Measurements from ENCODE around the gene GSTM5. TPM values are rescaled to one million over a fixed set of nuclear protein-coding genes. Genes with fewer than 3 reads are reported as not detected.
"Not testable (repeated sequence)": the region's sequence is repeated elsewhere in the genome, so short reads cannot be mapped to it uniquely, and the experiment has no call there.

The GSTM5 gene
- total RNA-seq, 1 donor = not detected

DNA sequence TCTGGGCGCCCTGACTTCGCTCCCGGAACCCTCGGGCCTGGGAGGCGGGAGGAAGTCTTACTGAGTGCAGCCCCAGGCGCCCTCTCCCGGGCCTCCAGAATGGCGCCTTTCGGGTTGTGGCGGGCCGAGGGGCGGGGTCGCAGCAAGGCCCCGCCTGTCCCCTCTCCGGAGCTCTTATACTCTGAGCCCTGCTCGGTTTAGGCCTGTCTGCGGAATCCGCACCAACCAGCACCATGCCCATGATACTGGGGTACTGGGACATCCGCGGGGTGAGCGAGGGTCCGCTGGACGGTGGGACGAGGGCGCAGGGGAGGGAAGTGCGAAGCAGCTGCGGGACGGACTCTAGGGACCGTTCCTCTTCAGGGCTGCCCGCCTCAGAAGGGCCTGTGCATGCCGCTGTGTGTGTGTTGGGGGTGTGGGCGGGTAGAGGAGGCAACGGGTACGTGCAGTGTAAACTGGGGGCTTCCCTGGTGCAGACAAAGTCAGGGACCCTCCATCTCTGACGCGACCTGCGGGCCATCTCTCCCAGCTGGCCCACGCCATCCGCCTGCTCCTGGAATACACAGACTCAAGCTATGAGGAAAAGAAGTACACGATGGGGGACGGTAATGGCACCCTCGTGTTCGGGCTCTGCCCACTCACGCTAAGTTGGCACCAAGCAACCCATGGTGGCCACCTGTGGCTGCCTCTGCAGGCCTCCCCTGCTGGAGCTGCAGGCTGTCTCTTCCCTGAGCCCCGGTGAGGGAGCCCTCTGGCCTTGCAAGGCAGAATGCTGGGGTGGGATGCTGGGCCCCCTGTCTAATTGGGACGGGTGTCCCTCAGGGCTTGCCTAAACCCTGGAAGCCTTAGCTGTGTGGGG, 24.2 kb upstream of the GSTM5 start, which contains the start of gene GSTM1:
GSTM1 (plus strand) TSS at position 177 of the 859 bp plus-strand sequence; CDS start at position 234, 57 bp downstream.
- Histone ChIP-seq H3K9me3 (ENCODE audit: low read depth, low read length) (no peaks in the 10 kb centered on the region), H3K4me1 (ENCODE audit: insufficient read depth, low read length) (no peaks in the 10 kb centered on the region), H3K27me3 (ENCODE audit: insufficient read depth, low read length) (no peaks in the 10 kb centered on the region), H3K4me3 (ENCODE audit: low read length) (peak within 1 kb of the TSS; percentile 16)

DNA sequence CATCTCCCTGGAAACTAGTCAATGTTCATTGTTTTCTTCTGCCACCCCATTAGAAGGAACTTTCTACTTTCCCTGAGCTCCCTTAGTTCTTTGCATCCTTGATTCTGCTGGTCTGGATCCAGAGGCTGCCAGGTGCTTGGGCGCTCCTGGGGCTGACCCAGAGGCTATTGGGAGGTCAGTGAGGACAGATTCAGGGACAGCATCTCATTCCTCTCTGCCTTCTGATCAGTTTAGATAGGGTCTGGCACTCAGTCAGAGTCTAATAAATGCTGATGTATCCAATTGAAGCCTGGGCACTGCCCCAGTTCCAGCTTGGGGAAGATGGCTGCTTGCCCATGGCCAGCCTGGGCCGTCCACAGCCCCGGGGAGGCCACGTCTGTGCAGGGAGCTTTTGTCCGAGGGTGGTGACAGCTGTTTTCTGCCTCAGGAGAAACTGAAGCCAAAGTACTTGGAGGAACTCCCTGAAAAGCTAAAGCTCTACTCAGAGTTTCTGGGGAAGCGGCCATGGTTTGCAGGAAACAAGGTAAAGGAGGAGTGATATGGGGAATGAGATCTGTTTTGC, 22.1 kb upstream of the GSTM5 start:
- H3K4me1 ChIP-seq (ENCODE audit: insufficient read depth, low read length) = no peaks in the 10 kb centered on the region

DNA sequence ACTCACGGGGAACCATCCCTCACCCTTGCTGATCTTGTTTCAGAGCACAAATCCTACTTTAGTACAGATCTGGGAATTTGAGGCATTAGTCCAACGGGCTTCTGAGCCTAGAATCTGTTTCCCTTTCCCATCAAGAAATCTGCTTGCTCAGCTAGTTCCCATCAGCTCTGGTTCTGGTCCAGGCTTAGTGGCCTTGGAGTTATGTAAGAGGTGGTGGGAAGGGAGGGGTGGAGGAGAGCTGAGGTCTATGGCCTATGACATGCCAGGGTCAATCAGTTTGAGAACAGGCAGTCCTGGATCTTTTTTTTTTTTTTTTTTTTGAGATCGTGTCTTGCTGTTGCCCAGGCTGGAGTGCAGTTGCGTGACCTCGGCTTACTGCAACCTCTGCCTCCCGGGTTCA, 20.3 kb upstream of the GSTM5 start:
- no peaks in the 10 kb centered on the region for H3K27me3 ChIP-seq (ENCODE audit: insufficient read depth, low read length)
- H3K9me3 ChIP-seq (ENCODE audit: low read depth, low read length) = no peaks in the 10 kb centered on the region
- H3K4me1 ChIP-seq (ENCODE audit: insufficient read depth, low read length) = no peaks in the 10 kb centered on the region
- H3K4me3 ChIP-seq (ENCODE audit: low read length) = no peak overlapping the region

More for the DNA sequence above, 22.1 kb upstream of the GSTM5 start:
- Histone ChIP-seq H3K27me3 (ENCODE audit: insufficient read depth, low read length) (no peaks in the 10 kb centered on the region), H3K4me3 (ENCODE audit: low read length) (no peak overlapping the region), H3K9me3 (ENCODE audit: low read depth, low read length) (no peaks in the 10 kb centered on the region)

DNA sequence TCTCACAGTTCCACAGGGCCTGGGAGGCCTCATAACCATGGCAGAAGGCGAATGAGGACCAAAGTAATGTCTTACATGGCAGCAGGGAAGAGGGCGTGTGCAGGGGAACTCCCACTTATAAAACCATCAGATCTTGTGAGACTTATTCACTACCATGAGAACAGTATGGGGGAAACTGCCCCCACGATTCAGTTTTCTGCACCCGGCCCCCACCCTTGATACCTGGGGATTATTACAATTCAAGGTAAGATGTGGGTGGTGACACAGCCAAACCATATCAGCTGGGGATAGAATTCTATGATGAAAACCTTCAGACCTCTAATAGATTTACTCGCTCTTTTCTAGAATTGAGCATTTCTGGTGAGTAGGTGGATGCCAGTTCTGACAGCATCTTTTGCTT, 17.7 kb upstream of the GSTM5 start:
- not testable (repeated sequence) for H3K4me3 ChIP-seq (ENCODE audit: low read length); H3K4me1 ChIP-seq (ENCODE audit: insufficient read depth, low read length); H3K27me3 ChIP-seq (ENCODE audit: insufficient read depth, low read length); H3K9me3 ChIP-seq (ENCODE audit: low read depth, low read length)

DNA sequence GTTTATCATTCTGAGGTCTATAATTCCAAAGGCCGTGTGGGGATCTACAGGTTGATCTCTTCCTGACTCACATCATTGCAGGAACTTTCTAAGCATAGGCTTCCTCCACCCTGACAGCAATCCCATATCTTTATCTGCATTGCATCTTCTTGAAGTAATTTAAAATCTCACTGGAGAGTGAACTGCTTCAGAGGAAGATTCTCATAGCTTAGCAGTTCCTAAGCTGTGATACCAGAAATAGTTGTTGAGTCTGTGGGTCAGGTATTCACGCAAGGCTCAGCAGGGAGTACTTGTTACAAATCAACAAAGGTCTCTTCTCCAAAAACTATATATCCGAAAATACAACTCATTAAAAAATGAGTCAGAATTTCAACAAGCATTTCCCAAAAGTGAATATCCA, 16.9 kb upstream of the GSTM5 start:
- H3K4me3 ChIP-seq (ENCODE audit: low read length); H3K27me3 ChIP-seq (ENCODE audit: insufficient read depth, low read length): not testable (repeated sequence)

DNA sequence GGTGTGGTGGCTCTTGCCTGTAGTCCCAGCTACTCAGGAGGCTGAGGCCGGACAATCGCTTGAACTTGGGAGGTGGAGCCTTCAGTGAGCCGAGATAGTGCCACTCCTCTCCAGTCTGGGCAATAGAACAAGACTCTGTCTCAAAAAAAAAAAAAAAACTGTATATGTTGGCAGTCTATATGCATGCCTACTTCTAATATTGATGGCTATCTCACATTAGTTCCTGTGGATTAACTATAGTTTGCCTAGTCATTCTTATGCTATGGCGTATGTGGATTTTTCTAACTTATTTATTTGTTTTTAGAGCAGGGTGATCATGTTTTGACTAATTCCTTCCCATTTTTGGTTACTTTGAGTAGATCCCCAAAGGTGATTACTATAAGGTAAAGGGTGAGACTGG, 15.0 kb upstream of the GSTM5 start:
- Histone ChIP-seq H3K27me3 (ENCODE audit: insufficient read depth, low read length) (no peaks in the 10 kb centered on the region), H3K4me3 (ENCODE audit: low read length) (no peak overlapping the region), H3K4me1 (ENCODE audit: insufficient read depth, low read length) (no peaks in the 10 kb centered on the region), H3K9me3 (ENCODE audit: low read depth, low read length) (no peaks in the 10 kb centered on the region)

More for the DNA sequence above, 16.9 kb upstream of the GSTM5 start:
- not testable (repeated sequence) for H3K9me3 ChIP-seq (ENCODE audit: low read depth, low read length); H3K4me1 ChIP-seq (ENCODE audit: insufficient read depth, low read length)

DNA sequence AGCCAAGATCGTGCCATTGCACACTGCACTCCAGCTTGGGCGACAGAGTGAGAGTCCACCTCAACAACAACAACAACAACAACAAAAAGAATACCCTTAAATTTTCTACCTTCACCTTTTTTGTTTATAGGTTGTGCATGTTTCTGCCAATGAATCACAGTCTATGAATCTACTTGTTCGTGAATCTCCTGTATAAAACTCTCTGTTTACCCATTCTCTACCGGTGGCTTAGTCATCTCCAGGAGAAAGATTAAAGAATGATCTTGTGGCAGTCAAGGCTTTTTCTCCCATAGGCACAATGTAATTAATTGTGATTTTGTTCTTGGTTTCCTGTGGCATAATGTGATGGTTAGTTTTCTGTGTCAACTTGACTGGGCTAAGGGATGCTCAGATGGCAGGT, 14.2 kb upstream of the GSTM5 start:
- H3K27me3 ChIP-seq (ENCODE audit: insufficient read depth, low read length); H3K9me3 ChIP-seq (ENCODE audit: low read depth, low read length); H3K4me1 ChIP-seq (ENCODE audit: insufficient read depth, low read length); H3K4me3 ChIP-seq (ENCODE audit: low read length): not testable (repeated sequence)

DNA sequence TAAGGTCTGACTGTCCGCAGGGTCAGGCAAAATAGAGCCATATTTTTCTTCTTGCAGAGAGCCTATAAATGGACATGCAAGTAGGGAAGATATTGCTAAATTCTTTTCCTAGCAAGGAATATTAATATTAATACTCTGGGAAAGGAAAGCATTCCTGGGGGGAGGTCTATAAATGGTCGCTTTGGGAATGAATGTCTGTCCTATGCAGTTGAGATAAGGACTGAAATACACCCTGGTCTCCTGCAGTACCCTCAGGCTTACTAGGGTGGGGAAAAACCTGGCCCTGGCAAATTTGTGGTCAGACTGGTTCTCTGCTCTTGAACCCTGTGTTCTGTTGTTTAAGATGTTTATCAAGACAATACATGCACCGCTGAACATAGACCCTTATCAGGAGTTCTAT, 9.1 kb upstream of the GSTM5 start:
- not testable (repeated sequence) for H3K27me3 ChIP-seq (ENCODE audit: insufficient read depth, low read length); H3K4me3 ChIP-seq (ENCODE audit: low read length); H3K4me1 ChIP-seq (ENCODE audit: insufficient read depth, low read length); H3K9me3 ChIP-seq (ENCODE audit: low read depth, low read length)

DNA sequence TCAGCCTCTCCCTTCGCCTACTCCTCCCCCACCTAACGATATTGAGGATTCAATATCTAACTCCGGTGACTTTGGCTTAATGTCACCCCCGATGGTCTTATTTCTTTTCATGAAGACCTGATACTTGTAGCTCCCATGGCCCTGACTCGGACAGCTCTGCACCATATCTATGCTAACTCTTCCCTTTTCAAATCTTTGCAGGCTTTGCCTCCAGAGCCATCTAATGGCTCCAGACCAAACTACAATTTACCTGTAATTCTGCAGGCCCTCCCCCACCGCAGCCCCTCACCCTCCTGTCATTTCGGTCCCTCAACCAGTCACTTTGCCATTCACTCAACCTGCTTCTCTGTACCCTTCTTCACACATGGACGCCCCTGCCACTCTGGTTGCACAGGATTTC, 7.9 kb upstream of the GSTM5 start:
- Histone ChIP-seq H3K27me3 (ENCODE audit: insufficient read depth, low read length) (no peaks in the 10 kb centered on the region), H3K9me3 (ENCODE audit: low read depth, low read length) (no peaks in the 10 kb centered on the region), H3K4me1 (ENCODE audit: insufficient read depth, low read length) (no peaks in the 10 kb centered on the region), H3K4me3 (ENCODE audit: low read length) (no peak overlapping the region)

DNA sequence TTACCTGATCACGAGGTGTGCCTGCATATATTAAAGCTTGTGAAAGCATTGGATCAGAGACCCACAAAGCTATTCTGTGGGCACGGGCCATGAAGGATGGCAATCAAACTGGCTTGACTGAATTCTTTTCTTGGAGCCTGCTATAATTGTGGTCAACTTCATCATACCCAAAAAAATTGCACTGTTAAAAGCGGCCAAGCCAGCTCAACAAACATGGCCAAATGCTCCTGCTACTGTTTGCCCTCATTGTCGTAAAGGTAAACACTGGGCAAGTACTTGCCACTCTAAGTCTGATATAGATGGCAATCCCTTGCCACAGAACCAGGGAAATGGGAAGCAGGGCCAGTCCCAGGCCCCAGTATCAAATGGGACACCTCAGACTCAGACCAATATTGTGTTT, 6.6 kb upstream of the GSTM5 start:
- no peak overlapping the region for H3K4me3 ChIP-seq (ENCODE audit: low read length)
- H3K4me1 ChIP-seq (ENCODE audit: insufficient read depth, low read length) = no peaks in the 10 kb centered on the region
- H3K9me3 ChIP-seq (ENCODE audit: low read depth, low read length) = no peaks in the 10 kb centered on the region
- H3K27me3 ChIP-seq (ENCODE audit: insufficient read depth, low read length) = no peaks in the 10 kb centered on the region

DNA sequence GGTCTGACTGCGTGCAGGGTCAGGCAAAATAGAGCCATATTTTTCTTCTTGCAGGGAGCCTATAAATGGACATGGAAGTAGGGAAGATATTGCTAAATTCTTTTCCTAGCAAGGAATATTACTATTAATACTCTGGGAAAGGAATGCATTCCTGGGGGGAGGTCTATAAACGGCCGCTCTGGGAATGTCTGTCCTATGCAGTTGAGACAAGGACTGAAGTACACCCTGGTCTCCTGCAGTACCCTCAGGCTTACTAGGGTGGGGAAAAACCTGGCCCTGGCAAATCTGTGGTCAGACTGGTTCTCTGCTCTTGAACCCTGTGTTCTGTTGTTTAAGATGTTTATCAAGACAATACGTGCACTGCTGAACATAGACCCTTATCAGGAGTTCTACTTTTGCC, 3.1 kb upstream of the GSTM5 start:
- H3K9me3 ChIP-seq (ENCODE audit: low read depth, low read length); H3K27me3 ChIP-seq (ENCODE audit: insufficient read depth, low read length); H3K4me3 ChIP-seq (ENCODE audit: low read length); H3K4me1 ChIP-seq (ENCODE audit: insufficient read depth, low read length): not testable (repeated sequence)

DNA sequence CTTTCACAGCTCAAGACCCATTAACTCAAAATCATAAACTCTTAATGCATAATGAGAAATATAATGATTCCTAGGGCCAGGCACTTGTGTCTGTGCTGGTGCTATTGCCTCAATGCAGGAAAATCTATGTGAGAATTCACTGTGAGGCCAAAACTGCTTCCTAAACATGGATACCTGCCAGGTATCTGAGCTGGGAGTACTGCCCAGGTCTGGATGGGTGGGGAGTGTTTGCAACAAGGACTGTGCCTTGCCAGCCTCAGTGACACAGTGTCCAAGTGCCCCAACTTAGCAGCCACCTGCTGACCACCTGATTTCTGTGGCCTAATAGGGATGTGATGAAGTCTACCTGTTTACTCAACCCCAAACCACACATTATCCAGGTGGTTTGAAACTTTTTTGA, 2.2 kb upstream of the GSTM5 start:
- H3K9me3 ChIP-seq (ENCODE audit: low read depth, low read length); H3K4me1 ChIP-seq (ENCODE audit: insufficient read depth, low read length); H3K4me3 ChIP-seq (ENCODE audit: low read length); H3K27me3 ChIP-seq (ENCODE audit: insufficient read depth, low read length): not testable (repeated sequence)

DNA sequence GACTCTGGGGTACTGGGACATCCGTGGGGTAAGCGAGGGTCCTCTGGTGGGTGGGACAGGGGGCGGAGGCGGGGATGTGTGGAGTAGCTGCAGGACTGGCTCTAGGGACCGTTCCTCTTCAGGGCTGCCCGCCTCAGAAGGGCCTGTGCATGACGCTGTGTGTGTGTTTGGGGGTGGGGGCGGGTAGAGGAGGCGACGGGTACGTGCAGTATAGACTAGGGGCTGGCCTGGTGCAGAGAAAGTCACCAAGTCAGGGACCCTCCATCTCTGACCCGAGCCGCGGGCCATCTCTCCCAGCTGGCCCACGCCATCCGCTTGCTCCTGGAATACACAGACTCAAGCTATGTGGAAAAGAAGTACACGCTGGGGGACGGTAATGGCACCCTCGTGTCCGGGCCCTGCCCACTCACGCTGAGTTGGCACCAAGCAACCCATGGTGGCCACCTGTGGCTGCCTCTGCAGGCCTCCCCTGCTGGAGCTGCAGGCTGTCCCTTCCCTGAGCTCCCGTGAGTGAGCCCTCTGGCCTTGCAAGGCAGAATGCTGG, 342 bp downstream of the GSTM5 start:
- H3K4me3 ChIP-seq (ENCODE audit: low read length) = no peak overlapping the region
- H3K4me1 ChIP-seq (ENCODE audit: insufficient read depth, low read length) = no peaks in the 10 kb centered on the region
- no peaks in the 10 kb centered on the region for H3K9me3 ChIP-seq (ENCODE audit: low read depth, low read length)
- H3K27me3 ChIP-seq (ENCODE audit: insufficient read depth, low read length) = no peaks in the 10 kb centered on the region

DNA sequence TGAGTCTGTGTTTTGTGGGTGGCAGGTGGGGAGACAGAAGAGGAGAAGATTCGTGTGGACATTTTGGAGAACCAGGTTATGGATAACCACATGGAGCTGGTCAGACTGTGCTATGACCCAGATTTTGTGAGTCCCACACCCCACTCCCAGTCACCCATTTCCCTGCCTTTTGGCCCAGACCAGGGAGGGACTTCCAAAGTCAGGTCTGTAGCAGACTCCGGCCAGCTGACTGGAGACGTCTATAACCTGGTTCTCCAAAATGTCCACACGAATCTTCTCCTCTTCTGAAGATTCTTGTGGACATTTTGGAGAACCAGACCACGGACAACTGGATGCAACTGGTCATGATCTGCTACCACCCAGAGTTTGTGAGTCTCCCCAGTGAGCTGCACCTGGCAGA, 1.6 kb downstream of the GSTM5 start:
- Histone ChIP-seq H3K9me3 (ENCODE audit: low read depth, low read length) (no peaks in the 10 kb centered on the region), H3K4me3 (ENCODE audit: low read length) (no peak overlapping the region), H3K4me1 (ENCODE audit: insufficient read depth, low read length) (no peaks in the 10 kb centered on the region), H3K27me3 (ENCODE audit: insufficient read depth, low read length) (no peaks in the 10 kb centered on the region)

DNA sequence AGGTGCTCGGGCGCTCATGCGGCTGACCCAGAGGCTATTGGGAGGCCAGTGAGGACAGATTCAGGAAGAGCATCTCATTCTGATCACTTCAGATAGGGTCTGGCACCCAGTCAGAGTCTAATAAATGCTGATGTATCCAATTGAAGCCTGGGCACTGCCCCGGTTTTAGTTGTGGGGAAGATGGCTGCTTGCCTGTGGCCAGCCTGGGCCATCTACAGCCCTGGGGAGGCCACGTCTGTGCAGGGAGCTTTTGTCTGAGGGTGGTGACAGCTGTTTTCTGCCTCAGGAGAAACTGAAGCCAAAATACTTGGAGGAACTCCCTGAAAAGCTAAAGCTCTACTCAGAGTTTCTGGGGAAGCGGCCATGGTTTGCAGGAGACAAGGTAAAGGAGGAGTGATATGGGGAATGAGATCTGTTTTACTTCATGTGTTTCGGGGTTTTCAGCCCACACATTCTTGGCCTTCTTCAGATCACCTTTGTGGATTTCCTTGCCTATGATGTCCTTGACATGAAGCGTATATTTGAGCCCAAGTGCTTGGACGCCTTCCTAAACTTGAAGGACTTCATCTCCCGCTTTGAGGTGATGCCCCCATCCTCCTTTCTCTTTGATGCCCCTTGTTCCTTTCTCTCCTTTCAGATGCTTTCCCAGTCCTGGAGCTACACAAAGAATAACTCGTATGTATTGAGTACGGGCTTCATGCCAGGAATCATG, 2.8 kb downstream of the GSTM5 start:
- no peaks in the 10 kb centered on the region for H3K27me3 ChIP-seq (ENCODE audit: insufficient read depth, low read length)
- H3K4me3 ChIP-seq (ENCODE audit: low read length) = no peak overlapping the region

More for the DNA sequence above, 2.8 kb downstream of the GSTM5 start:
- Histone ChIP-seq H3K4me1 (ENCODE audit: insufficient read depth, low read length) (no peaks in the 10 kb centered on the region), H3K9me3 (ENCODE audit: low read depth, low read length) (no peaks in the 10 kb centered on the region)

All from mononuclear cell (primary cell).